T-helper 1 cell treated with Interleukin-12 subunit alpha and Interleukin-12 subunit beta and Interleukin-4 antibody, amounts not matched to agents 30 μg/mL and 1 μg/mL, for 36 hours (primary cell): ENCODE data around the gene ARHGAP30.
"Not testable (repeated sequence)": the region's sequence is repeated elsewhere in the genome, so short reads cannot be mapped to it uniquely, and the experiment has no call there.

Source experiments
- H3K27ac Mint-ChIP-seq: one replicate; pipeline ENCODE4 v1.8.0; 2021; ENCODE audit warnings: mild to moderate bottlenecking, mixed read lengths
- H3K27me3 Mint-ChIP-seq: one replicate; pipeline ENCODE4 v1.8.0; 2021; ENCODE audit warnings: low read depth, mixed read lengths
- H3K36me3 Mint-ChIP-seq: one replicate; pipeline ENCODE4 v1.8.0; 2021; ENCODE audit warnings: low read depth, mixed read lengths
- H3K4me1 Mint-ChIP-seq: one replicate; pipeline ENCODE4 v1.8.0; 2021; ENCODE audit warnings: low read depth, mixed read lengths
- H3K4me3 Mint-ChIP-seq: one replicate; pipeline ENCODE4 v1.8.0; 2021; ENCODE audit warnings: mild to moderate bottlenecking, moderate library complexity, mixed read lengths
- H3K9me3 Mint-ChIP-seq: one replicate; pipeline ENCODE4 v1.8.0; 2021; ENCODE audit warnings: mixed read lengths

Gene ARHGAP30

DNA sequence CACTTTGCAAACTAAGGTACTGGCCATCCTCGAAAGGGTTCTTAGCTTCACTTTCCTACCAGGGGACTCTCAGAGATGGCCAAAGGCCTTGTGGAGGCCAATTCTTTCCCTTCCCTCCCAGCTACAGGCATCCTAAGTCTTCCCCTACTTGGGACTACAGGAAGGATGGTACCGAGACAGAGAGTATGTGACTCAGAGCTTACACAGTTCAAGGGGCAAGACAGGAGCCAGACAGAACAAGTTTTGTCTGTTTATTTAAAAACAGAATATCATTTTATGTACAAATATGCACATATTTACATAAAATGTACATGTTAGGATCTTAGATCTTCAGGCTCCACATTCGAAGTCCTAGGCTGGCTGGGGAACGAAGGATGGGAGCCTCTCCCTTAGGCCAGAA, 1.1 kb upstream of the ARHGAP30 start:
- H3K36me3 Mint-ChIP-seq = peaks cover 25% of the 10 kb centered on the region
- peaks cover 47% of the 10 kb centered on the region for H3K4me1 Mint-ChIP-seq
- no peaks in the 10 kb centered on the region for H3K9me3 Mint-ChIP-seq
- no peaks in the 10 kb centered on the region for H3K27me3 Mint-ChIP-seq
- H3K27ac Mint-ChIP-seq = peak overlapping the region; percentile 100
- peak overlapping the region; percentile 31 for H3K4me3 Mint-ChIP-seq

DNA sequence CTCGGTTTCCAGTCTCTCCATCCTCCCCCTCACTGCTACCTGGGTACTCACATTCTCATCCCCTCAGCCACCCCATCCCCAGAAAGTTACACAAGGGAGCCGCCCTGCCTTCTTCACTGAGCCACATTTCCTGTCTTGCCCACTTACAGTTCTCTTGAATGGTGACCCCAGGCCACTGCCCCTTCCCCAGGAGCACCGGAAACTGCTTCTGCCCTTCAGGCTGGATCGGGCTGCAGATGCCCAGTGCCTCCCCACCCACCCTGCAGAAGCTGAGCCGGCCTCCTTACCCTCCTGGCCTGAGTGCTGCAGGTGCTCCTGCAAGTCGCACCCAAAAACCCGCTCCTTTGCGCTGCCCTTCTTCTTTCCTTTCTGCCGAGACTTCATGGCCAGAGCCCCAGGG, 450 bp downstream of the ARHGAP30 start:
- peaks cover 52% of the 10 kb centered on the region for H3K4me1 Mint-ChIP-seq
- no peaks in the 10 kb centered on the region for H3K9me3 Mint-ChIP-seq
- peak overlapping the region; percentile 100 for H3K4me3 Mint-ChIP-seq
- H3K27me3 Mint-ChIP-seq = no peaks in the 10 kb centered on the region
- H3K27ac Mint-ChIP-seq = peak overlapping the region; percentile 100
- H3K36me3 Mint-ChIP-seq = peaks cover 30% of the 10 kb centered on the region

DNA sequence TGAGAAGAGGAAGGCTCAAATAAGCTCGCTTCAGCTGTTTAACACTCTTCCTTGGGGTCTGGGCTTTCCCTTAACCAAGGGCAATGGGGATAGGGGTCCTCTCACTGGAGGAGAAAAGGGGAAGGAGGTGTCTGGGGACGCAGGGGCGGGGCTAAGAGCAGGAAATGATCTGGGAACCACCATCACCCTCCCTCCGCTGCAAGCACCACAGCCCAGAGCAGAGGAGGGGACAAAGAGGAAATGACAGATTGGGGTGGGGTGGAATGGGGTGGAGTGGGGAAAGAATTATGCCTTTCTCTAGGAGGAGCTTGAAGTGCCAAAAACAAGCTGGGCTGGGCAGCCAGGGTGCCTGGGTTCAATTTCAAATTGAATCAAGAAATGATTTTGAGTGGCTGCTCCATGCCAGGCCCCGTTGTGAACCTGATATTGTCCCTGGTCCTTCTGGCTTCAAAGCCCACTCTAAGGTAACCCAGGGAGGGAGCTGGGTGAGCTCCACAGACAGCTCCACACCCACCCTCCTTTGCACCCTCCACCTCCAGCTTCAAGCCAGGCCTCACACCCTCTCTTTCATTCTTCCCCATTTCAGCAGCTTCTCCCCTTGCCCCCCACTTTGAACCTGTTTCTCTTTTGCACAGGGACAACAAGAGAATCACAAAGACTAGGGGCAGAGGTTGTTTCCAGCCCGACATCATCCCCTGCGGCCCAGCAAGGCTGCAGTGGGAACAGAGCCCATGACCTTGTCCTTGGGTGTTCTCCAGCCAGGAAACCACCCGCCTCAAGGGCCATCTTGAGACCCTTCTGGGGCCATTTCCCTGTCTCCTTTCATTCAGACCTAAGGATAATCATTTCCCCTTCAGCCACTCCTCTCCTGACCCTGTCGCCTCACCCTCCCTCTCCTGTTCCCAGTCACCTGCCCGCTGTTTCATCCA, 1.1 kb downstream of the ARHGAP30 start:
- Mint-ChIP-seq H3K27me3 (no peaks in the 10 kb centered on the region), H3K4me3 (peak overlapping the region; percentile 100), H3K36me3 (peaks cover 36% of the 10 kb centered on the region), H3K4me1 (peaks cover 55% of the 10 kb centered on the region), H3K27ac (peak overlapping the region; percentile 100), H3K9me3 (no peaks in the 10 kb centered on the region)

DNA sequence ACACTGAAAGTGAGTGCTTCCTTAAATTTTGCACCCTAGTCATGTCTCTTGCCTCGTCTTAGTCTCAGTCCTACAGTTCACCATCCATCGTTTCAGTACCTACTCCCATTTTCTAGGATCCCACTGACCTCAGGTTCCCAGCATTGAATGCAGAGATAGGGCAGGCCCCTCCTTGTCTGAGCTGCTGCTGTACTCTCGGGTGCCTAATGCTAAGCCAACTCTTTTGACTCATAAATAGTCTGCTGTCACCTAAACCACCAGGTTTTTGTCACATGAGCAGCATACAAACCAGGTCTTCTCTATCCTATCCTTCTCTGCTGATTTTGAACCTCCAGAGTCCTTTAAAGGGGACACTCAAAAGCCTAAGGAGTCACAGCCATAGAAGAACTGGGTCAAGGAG, 3.0 kb downstream of the ARHGAP30 start:
- Mint-ChIP-seq H3K9me3 (no peaks in the 10 kb centered on the region), H3K27me3 (no peaks in the 10 kb centered on the region), H3K27ac (peak overlapping the region; percentile 93), H3K36me3 (peaks cover 47% of the 10 kb centered on the region), H3K4me3 (peak overlapping the region; percentile 100), H3K4me1 (peaks cover 54% of the 10 kb centered on the region)

DNA sequence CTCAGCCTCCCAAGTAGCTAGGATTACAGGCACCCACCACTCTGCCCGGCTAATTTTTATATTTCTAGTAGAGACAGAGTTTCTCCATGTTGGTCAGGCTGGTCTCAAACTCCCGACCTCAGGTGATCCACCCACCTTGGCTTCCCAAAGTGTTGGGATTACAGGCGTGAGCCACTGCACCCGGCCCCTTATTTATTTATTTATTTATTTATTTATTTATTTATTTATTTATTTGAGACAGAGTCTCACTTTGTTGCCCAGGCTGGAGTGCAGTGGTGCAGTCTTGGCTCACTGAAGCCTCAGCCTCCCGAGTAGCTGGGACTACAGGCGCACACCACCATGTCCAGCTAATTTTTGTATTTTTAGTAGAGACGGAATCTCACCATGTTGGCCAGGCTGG, 4.0 kb downstream of the ARHGAP30 start:
- H3K9me3 Mint-ChIP-seq, H3K27ac Mint-ChIP-seq, H3K27me3 Mint-ChIP-seq, H3K4me3 Mint-ChIP-seq: not testable (repeated sequence)
- Mint-ChIP-seq H3K4me1 (peaks cover 49% of the 10 kb centered on the region), H3K36me3 (peaks cover 47% of the 10 kb centered on the region)

DNA sequence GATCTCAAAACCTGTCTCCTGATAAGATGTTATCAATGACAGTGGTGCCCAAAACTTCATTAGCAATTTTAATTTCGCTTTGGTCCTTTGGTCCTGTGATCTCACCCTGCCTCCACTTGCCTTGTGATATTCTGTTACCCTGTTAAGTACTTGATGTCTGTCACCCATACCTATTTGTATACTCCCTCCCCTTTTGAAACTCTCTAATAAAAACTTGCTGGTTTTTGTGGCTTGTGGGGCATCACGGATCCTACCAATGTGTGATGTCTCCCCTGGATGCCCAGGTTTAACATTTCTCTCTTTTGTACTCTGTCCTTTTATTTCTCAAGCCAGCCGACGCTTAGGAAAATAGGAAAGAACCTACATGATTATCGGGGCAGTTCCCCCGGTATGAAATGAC, 5.8 kb downstream of the ARHGAP30 start:
- Mint-ChIP-seq H3K27ac (peak overlapping the region; percentile 77), H3K36me3 (peaks cover 55% of the 10 kb centered on the region), H3K4me1 (peaks cover 41% of the 10 kb centered on the region), H3K4me3 (peak overlapping the region; percentile 80)
- H3K27me3 Mint-ChIP-seq, H3K9me3 Mint-ChIP-seq: not testable (repeated sequence)

DNA sequence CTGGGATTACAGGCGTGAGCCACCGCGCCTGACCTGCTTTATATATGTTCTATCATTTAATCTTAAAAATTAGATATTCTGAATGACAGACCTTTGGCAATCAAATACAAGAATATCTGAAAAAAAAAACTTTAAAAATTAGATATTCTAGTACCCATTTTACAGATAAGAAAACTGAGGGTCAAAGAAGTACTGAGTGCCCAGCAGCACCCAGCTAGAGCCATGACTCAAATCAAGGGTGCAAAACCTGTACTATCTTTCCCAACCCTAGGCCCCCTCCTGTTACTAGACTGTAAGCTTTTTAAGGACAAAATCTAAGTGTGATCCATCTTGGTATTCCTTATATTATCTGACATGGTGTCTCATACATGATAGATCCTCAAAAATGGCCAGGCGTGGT, 8.3 kb downstream of the ARHGAP30 start:
- Mint-ChIP-seq H3K9me3 (no peaks in the 10 kb centered on the region), H3K4me1 (peaks cover 34% of the 10 kb centered on the region), H3K27me3 (no peaks in the 10 kb centered on the region), H3K36me3 (peaks cover 44% of the 10 kb centered on the region), H3K27ac (no peak overlapping the region), H3K4me3 (no peak overlapping the region)

DNA sequence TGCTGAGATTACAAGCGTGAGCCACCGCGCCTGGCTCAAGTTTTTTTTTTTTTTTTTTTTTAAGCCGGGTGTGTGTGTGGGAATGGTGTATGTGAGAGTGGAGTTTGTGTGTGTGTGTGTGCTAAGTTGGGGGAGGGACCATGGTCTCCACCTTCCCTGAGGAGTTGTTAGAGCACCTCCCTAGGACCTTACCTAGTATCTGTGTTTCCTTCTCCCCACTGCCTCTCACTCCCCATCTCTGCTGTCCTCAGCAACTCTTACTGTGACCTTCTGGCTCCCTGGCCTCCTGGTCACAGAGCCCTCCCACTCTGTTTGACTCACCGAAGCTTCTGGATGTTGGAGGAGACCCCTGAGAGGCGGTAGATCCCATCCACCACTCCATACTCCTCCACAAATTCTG, 10.4 kb downstream of the ARHGAP30 start:
- Mint-ChIP-seq H3K36me3 (peaks cover 44% of the 10 kb centered on the region), H3K4me1 (peaks cover 34% of the 10 kb centered on the region), H3K27me3 (no peaks in the 10 kb centered on the region), H3K27ac (no peak overlapping the region), H3K9me3 (no peaks in the 10 kb centered on the region), H3K4me3 (no peak overlapping the region)

DNA sequence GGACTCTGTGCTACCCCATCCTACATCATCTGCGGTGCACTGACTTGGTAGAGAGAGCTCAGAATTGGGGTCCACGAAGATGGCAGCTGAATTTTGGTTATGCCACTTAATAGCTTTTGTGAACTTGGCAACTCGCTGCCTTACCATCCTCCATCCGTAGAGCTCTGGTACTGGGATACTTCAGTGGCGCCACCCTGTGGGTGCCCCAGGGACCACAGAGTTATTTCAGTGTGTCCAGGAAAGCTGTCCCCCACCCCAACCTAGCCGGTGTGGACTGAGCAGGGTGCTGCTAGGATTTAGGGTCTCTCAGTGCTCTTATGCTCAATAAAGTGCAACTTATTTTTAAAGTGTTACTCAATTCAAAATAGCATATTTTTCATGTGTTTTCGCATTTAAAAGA, 14.9 kb downstream of the ARHGAP30 start:
- no peak overlapping the region for H3K4me3 Mint-ChIP-seq
- H3K27ac Mint-ChIP-seq = no peak overlapping the region
- H3K9me3 Mint-ChIP-seq = no peaks in the 10 kb centered on the region
- H3K36me3 Mint-ChIP-seq = peaks cover 55% of the 10 kb centered on the region
- H3K27me3 Mint-ChIP-seq = no peaks in the 10 kb centered on the region
- H3K4me1 Mint-ChIP-seq = peaks cover 24% of the 10 kb centered on the region

DNA sequence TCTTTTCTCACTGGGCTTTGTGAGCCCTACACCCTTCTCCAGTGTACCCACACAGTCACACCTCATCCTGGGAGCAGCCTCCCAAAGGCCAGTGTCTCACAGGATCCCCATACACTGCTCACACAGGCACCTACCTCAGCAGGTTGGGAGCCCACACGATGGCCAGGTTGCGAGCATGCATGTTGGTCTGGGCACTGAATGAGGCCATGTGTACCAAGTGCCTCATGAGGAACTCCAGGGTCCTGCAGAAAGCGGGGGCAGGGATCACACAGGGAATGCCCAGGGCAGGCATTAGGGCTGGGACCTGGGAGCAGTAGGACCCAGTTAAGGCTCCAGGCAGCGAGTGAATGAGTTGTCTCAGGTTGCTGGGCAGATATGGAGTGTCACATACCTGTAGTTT, 15.5 kb downstream of the ARHGAP30 start:
- H3K27me3 Mint-ChIP-seq = no peaks in the 10 kb centered on the region
- peaks cover 24% of the 10 kb centered on the region for H3K4me1 Mint-ChIP-seq
- H3K4me3 Mint-ChIP-seq = no peak overlapping the region
- H3K36me3 Mint-ChIP-seq = peaks cover 56% of the 10 kb centered on the region
- H3K27ac Mint-ChIP-seq = no peak overlapping the region
- no peaks in the 10 kb centered on the region for H3K9me3 Mint-ChIP-seq

DNA sequence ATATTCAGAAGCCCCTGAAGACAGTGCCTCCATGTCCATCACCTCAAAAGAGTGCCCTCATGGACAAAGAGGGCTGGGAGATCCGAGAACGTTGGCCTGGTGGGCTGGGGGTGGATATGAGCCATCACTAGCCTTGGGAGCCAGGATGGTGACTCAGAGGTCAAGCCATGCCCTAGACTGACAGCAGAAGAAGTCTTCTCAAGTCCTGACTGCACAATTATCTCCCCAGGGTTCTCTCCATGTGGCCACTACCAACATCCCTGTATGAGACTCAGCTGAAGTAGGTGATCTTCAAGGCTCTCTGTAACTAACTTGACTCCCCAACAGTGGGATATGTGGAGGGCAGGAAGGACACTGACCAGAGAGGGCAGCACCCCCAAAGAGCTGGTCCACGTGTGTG, 16.8 kb downstream of the ARHGAP30 start:
- no peaks in the 10 kb centered on the region for H3K9me3 Mint-ChIP-seq
- H3K4me1 Mint-ChIP-seq = peaks cover 29% of the 10 kb centered on the region
- no peak overlapping the region for H3K4me3 Mint-ChIP-seq
- peaks cover 65% of the 10 kb centered on the region for H3K36me3 Mint-ChIP-seq
- H3K27me3 Mint-ChIP-seq = no peaks in the 10 kb centered on the region
- no peak overlapping the region for H3K27ac Mint-ChIP-seq

DNA sequence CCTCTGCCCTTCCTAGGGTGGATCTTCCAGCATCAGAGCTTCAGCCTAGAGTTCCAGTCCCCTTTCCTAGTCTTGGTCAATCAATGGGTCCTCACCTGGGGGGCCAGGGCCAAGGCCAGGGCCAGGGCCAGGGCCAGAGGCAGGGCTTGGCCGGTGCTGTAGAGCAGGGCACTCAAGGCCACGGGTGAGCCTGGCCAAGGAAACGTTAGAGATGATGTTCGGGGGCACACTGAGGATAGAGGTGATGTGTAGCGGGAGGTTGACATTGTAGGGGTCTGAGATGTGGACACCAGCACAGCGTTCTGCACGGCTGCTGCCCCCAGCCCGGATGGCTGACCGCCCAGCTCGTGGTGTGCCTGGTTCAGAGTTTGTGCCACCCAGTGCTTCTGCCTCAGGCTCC, 18.5 kb downstream of the ARHGAP30 start:
- H3K27ac Mint-ChIP-seq = no peak overlapping the region
- peaks cover 28% of the 10 kb centered on the region for H3K4me1 Mint-ChIP-seq
- no peaks in the 10 kb centered on the region for H3K27me3 Mint-ChIP-seq
- peaks cover 66% of the 10 kb centered on the region for H3K36me3 Mint-ChIP-seq
- H3K4me3 Mint-ChIP-seq = no peak overlapping the region
- no peaks in the 10 kb centered on the region for H3K9me3 Mint-ChIP-seq

DNA sequence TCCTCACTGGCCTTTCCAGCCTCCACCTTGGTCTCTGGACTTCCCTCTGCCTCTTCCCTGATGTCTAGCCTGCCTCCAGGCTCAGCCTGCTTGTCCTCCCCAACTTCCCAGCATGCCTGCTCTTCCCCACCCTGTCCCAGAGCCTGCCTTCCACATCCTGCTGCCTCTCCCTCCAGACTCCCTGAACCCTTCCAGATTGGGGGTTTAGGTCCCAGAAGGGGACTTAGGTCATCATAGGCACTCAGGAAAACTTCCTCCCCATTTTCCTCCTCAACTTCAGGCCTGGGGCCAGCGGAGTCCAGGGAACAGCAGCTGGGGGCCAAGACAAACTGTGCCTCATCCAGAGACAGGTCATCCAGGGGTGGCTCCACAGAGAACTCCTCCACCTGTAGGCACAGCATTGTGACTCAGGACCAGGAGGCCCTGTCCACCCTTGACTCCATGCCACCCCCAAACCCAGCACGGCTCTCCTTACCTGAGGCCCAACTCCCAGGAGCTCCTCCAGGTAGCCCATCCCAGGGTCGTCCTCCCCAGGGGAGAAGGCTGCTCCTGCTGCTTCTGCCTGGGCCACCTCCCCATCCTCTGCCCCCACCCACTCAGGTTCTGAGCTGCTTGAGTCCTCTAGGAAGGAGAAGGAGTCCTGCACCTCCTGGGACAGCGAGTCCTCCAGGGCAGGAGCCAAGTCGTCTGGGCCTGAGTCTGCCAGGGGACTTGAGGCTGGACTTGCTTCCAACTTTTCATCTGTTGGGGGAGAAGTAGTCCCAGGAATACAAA, 20.6 kb downstream of the ARHGAP30 start:
- Mint-ChIP-seq H3K4me3 (no peak overlapping the region), H3K27ac (peak overlapping the region; percentile 78), H3K27me3 (no peaks in the 10 kb centered on the region), H3K4me1 (peaks cover 34% of the 10 kb centered on the region), H3K9me3 (no peaks in the 10 kb centered on the region), H3K36me3 (peaks cover 75% of the 10 kb centered on the region)

DNA sequence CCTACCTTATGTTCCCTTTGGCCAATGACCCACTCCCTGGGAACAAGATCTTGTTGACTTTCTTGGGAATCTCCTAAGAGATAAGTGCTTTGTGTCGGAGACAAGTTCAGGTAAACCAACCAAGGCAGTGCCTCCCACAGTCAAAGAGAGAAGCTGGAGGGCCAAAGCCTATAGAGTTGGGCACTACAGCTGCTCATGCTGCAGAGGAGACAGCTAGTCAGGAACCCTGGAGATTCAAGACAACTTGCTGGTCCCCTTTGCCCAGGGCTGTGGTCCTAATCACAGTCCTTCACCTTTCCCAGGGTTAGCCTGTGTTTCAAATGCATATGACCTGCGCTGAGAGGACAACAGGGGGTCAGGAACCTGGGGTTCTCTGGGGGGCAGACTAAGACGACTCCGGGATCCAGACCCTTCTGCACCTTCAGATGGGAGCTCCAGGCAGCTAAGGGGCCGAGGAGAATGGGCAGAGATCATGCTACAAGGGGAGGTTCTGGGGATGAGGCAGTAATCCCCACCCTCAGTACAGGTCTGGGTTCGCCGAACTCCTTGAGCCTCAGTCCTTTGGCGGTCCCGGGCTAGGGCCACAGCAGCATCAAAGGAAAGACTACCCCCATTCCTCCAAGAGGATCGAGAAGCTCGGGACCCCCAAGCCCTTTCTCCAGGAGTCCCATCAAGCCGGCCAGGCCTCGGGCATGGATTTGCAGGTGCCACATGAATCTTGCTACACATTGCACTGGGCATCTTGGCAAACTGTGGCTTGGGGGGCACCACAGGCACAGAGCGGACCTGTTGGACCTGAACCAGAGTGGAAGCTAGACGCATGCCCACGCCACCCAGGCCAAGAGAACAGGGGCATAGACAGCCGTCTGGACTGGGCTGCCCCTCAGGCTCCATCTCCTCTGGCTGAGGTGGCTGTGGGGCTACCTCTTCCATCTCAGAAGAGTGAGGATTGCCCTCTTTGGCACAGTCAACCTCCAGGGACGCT, 22.0 kb downstream of the ARHGAP30 start:
- H3K4me3 Mint-ChIP-seq = no peak overlapping the region
- H3K4me1 Mint-ChIP-seq = peaks cover 34% of the 10 kb centered on the region
- H3K27me3 Mint-ChIP-seq = no peaks in the 10 kb centered on the region
- peaks cover 66% of the 10 kb centered on the region for H3K36me3 Mint-ChIP-seq
- H3K9me3 Mint-ChIP-seq = no peaks in the 10 kb centered on the region
- H3K27ac Mint-ChIP-seq = peak overlapping the region; percentile 98
